GM12875 (cell line): ENCODE data around the gene ADGRF4.

ENCODE experiments used
- H3K4me3 ChIP-seq: one replicate; pipeline ENCODE4 v1.5.1; 2011; ENCODE audit warnings: low read depth, low read length, control low read depth
- CTCF ChIP-seq: IDR thresholded peaks from 2 replicates; pipeline ENCODE4 v1.5.1; 2011; ENCODE audit warnings: low read depth, mild to moderate bottlenecking, control low read depth, inconsistent platforms, low read length, moderate library complexity, borderline replicate concordance; ENCODE audit not compliant: insufficient read depth

The ADGRF4 gene

DNA sequence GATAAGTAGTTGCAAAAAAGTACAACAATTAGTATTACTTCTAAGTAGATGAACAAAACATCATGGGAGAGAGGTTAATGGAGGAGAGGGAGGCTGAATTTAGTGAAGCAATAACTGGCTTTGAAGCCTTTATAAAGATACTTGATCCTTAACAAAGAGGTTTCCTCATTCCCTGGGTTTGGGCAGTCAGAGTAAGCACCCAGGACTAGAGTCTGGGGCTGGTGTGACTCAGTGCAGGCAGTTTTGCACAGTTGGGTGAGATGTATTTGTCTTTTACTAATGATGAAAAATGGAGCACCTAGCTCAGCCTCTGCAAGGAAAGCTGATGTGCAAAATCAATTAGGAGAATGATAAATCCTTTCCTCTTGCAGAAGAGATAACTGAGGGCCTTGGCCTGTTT, 71.6 kb downstream of the ADGRF4 start:
- H3K4me3 ChIP-seq: no peak overlapping the region
- no peak for TF ChIP-seq CTCF
